Uterus (tissue), 4 donors: ENCODE data around the gene TMEM61. TPM values are rescaled to one million over a fixed set of nuclear protein-coding genes. Genes with fewer than 3 reads are reported as not detected.

Experiments
- DNase-seq, 2 donors: peaks; one replicate each; pipeline ENCODE4 v3.0.0-alpha.2; 2019 to 2020
- H3K27ac ChIP-seq, 2 donors: fragments of 200-600 bp; sonication (generic); 1 replicate in 1 of 2; 2 replicates in 1 of 2; pipeline ENCODE4 v1.5.1; 2016 to 2018
- H3K27me3 ChIP-seq, 2 donors: fragments of 200-600 bp; sonication (generic); one replicate each; pipeline ENCODE4 v1.5.1; 2018 to 2019; ENCODE audit warnings: control low read depth in 1 of 2
- H3K36me3 ChIP-seq, 2 donors: fragments of 200-600 bp; sonication (generic); one replicate each; pipeline ENCODE4 v1.5.1; 2019; ENCODE audit warnings: control low read depth in 1 of 2
- H3K4me1 ChIP-seq, 2 donors: fragments of 200-600 bp; sonication (generic); one replicate each; pipeline ENCODE4 v1.5.1; 2018 to 2019; ENCODE audit warnings: control low read depth in 1 of 2
- H3K4me3 ChIP-seq, 2 donors: fragments of 200-600 bp; sonication (generic); 1 replicate in 1 of 2; 2 replicates in 1 of 2; pipeline ENCODE4 v1.5.1; 2018 to 2019; ENCODE audit warnings: mild to moderate bottlenecking in 1 of 2
- H3K9me3 ChIP-seq, 2 donors: fragments of 200-600 bp; sonication (generic); one replicate each; pipeline ENCODE4 v1.5.1; 2019; ENCODE audit warnings: control low read depth in 1 of 2
- CTCF ChIP-seq, 4 experiments: fragments of 200-600 bp in 2 of 4; fragments of 450-650 bp in 2 of 4; sonication (generic) in 2 of 4; IDR thresholded peaks; one replicate each; pipeline ENCODE4 v1.5.1; 2016 to 2019; ENCODE audit warnings: antibody characterized with exemption in 4 of 4, mild to moderate bottlenecking in 2 of 4, moderate library complexity in 1 of 4
- POLR2A ChIP-seq, 2 donors: fragments of 450-650 bp; IDR thresholded peaks; one replicate each; pipeline ENCODE4 v1.6.1; 2016; ENCODE audit warnings: antibody characterized with exemption in 2 of 2, mild to moderate bottlenecking in 1 of 2, moderate library complexity in 1 of 2
- intact Hi-C: fragments of 100-400 bp; cut with DNase I; formaldehyde crosslinking; loops from one replicate; pipeline ENCODE4 v1.15.1; 2023; ENCODE audit warnings: low total_unique reads
- total RNA-seq, 4 donors: library from RNA; depleted of rRNA in 3 of 4; stranded (reverse); fragments of >200 nt in 3 of 4; gene quantifications; one replicate each; pipeline versions ENCODE4 v1.1.0 to v1.2.4, GENCODE V29; 2014 to 2023
- donor health status: DM: yes; HTN: yes; CAD: no.

Gene TMEM61
- total RNA-seq, 4 donors from 2014 or later = 0.35 TPM; not detected in 3

GRCh38 chr1:55010194-55010886 is 29.9 kb downstream of the TMEM61 start:
- H3K36me3 ChIP-seq = no peaks in the 10 kb centered on the region
- H3K4me3 ChIP-seq = no peak overlapping the region
- no peaks in the 10 kb centered on the region for H3K4me1 ChIP-seq
- no peak overlapping the region for H3K27ac ChIP-seq
- no peaks in the 10 kb centered on the region for H3K9me3 ChIP-seq
- DNase-seq = no peak
- H3K27me3 ChIP-seq = no peaks in the 10 kb centered on the region
- no peak for TF ChIP-seq CTCF (IDR thresholded peaks at IDR 0.05)
- no peak for TF ChIP-seq POLR2A (IDR thresholded peaks at IDR 0.05)
- intact Hi-C loops = no loop called here

GRCh38 chr1:55010887-55011217 is 30.4 kb downstream of the TMEM61 start:
- no peaks in the 10 kb centered on the region for H3K27me3 ChIP-seq
- no peak overlapping the region for H3K27ac ChIP-seq
- TF ChIP-seq POLR2A (IDR thresholded peaks at IDR 0.05) = no peak
- no peak for TF ChIP-seq CTCF (IDR thresholded peaks at IDR 0.05)
- no peaks in the 10 kb centered on the region for H3K9me3 ChIP-seq
- no peak overlapping the region for H3K4me3 ChIP-seq
- no peaks in the 10 kb centered on the region for H3K4me1 ChIP-seq
- no peak for DNase-seq
- intact Hi-C loops = no loop called here
- H3K36me3 ChIP-seq = no peaks in the 10 kb centered on the region

GRCh38 chr1:55012661-55013060 is 32.2 kb downstream of the TMEM61 start:
- intact Hi-C loops = no loop called here
- no peak overlapping the region for H3K4me3 ChIP-seq
- H3K9me3 ChIP-seq = no peaks in the 10 kb centered on the region
- no peaks in the 10 kb centered on the region for H3K36me3 ChIP-seq
- H3K27ac ChIP-seq = no peak overlapping the region
- no peaks in the 10 kb centered on the region for H3K27me3 ChIP-seq
- no peak for DNase-seq
- H3K4me1 ChIP-seq = no peaks in the 10 kb centered on the region
- TF ChIP-seq POLR2A (IDR thresholded peaks at IDR 0.05) = no peak
- TF ChIP-seq CTCF (IDR thresholded peaks at IDR 0.05) = no peak

GRCh38 chr1:55015123-55015522 is 34.7 kb downstream of the TMEM61 start:
- intact Hi-C loops = no loop called here
- no peak for DNase-seq
- no peaks in the 10 kb centered on the region for H3K27me3 ChIP-seq

More at GRCh38 chr1:55015123-55015522, 34.7 kb downstream of the TMEM61 start:
- H3K36me3 ChIP-seq = no peaks in the 10 kb centered on the region
- H3K9me3 ChIP-seq = no peaks in the 10 kb centered on the region
- no peaks in the 10 kb centered on the region for H3K4me1 ChIP-seq
- TF ChIP-seq POLR2A (IDR thresholded peaks at IDR 0.05) (no peak), CTCF (IDR thresholded peaks at IDR 0.05) (no peak)
- no peak overlapping the region for H3K4me3 ChIP-seq
- no peak overlapping the region for H3K27ac ChIP-seq
